M059J (cell line): ENCODE data around the gene ACP1. TPM values are rescaled to one million over a fixed set of nuclear protein-coding genes. Genes with fewer than 3 reads are reported as not detected.

Experiments used
- DNase-seq: peaks from one replicate; pipeline ENCODE4 v3.0.0-alpha.2; 2012; ENCODE audit warnings: low read depth
- total RNA-seq: library from RNA; depleted of rRNA; stranded (reverse); fragments of >200 nt; shearing (Covaris generic); gene quantifications from 2 replicates; pipeline ENCODE4 v1.2.3, GENCODE V29; 2014

ACP1 gene
- total RNA-seq, 1 experiment from 2014 or later: 125 TPM

DNA sequence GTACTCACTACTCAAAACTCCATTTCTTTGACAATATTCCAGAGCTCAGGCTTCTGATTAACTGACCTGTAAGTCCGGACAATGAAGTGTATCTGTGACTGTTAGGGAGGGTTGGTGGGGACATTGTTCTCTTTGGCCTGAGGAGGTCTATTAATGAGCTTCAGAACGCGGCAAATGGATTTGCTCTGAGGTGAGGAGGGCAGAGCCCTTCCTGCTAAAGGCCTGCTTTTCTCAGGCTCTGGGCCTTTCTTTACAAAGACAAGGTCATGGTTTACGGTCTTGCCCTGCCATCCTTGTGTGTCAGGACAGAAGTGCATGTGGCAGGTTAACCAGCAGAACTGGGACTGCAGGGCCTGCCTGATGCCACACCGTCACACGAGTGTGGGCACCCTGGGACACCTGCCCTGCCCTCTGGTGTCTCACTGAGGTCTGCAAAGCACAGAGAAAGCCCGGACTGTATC, 15.9 kb downstream of the ACP1 start:
- DNase-seq: no peak

GRCh38 chr2:281381-281780, 16.6 kb downstream of the ACP1 start:
- DNase-seq: no peak

- DNase-seq: no peak
Measured at GRCh38 chr2:282371-283263, 17.9 kb downstream of the ACP1 start.

GRCh38 chr2:283996-284794, 19.4 kb downstream of the ACP1 start:
- peak; percentile 18 for DNase-seq

- DNase-seq: no peak
Measured at GRCh38 chr2:284896-285492, 20.2 kb downstream of the ACP1 start.

DNA sequence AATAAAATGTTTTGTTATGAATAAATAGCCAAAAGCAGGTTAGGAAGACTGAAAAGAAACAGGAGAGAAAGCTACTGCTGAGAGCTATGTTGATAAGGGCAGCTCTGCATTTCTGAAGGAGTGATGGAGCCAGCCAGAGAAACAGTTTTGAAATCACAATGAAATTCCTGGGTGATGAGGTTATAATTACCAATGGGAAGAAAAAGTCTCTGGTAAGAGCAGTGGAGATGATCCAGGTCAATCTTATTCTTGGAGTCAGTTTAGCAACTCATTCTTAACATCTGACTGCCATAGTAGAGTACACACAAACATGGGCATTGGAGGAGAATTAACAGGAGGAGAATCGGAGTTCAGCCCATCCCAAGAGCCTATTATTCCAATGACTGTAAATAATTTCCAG, 20.8 kb downstream of the ACP1 start:
- DNase-seq: peak; percentile 38

DNA sequence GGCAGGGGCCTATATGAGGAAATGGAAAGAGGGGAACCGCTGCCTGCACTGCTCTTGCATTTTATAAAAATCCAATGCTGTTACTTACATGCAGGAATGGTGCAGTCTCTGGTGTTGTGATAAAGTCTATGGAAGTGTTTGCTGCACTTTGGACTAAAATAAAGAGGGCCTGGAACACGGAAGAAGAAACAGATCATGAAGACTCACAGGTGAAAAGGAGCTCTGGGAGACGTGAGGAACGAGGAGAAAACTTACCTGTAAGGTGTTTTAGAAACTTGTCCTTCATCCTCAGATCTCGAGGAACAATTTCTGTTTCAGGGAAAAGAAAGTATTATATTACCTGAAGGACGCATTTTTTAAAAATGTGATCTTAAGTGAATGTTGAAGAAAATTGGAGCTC, 21.3 kb downstream of the ACP1 start:
- no peak for DNase-seq

DNA sequence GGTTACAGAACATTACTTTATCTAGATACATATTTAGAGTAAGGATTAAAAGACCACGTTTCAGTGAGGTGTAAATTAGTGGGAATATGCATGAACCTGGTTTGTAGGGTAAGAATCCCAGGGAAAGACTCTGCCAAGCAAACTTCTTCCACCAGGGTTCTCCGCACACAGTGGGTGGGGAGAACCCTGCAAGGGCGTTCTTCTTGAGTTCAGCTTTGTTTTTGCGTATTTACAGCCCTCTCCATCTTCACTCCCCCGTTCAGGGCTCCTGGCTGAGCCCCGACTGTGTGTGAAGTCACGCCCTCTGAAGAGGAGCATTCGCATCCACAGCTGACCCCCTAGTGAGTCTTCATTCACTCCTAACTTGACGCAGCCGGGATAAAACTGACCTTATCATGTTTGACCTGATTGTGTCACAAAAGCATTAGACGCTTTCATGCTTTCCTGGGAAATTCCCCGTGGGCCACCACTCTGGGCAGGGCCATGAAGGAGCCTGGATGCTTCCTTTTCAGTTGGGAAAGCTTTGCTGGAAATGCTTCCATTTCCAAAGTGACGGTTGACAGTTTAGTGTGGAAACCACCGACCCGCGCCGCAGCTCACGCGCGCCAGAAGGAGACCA, 22.1 kb downstream of the ACP1 start:
- DNase-seq: no peak

DNA sequence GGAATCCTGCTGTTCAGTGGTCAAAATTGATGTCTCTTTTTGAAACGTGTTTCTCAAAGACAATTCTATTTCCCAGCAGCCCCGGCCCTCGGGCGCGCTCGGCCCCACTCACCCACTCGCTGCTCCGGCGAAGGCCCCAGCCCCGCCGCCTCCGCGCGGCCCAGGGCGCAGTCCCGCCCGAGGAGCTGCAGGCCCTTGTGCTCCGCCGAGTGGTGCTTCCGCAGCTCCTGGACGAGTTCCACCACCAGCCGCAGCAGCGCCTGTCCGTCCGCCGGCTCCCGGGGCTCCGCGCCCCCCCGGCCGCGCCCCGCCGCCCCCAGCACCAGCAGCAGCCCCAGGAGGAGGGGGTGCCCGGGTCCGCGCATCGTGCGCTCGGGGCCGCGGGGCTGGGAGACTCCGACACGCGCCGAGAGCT, 22.7 kb downstream of the ACP1 start:
- no peak for DNase-seq

DNA sequence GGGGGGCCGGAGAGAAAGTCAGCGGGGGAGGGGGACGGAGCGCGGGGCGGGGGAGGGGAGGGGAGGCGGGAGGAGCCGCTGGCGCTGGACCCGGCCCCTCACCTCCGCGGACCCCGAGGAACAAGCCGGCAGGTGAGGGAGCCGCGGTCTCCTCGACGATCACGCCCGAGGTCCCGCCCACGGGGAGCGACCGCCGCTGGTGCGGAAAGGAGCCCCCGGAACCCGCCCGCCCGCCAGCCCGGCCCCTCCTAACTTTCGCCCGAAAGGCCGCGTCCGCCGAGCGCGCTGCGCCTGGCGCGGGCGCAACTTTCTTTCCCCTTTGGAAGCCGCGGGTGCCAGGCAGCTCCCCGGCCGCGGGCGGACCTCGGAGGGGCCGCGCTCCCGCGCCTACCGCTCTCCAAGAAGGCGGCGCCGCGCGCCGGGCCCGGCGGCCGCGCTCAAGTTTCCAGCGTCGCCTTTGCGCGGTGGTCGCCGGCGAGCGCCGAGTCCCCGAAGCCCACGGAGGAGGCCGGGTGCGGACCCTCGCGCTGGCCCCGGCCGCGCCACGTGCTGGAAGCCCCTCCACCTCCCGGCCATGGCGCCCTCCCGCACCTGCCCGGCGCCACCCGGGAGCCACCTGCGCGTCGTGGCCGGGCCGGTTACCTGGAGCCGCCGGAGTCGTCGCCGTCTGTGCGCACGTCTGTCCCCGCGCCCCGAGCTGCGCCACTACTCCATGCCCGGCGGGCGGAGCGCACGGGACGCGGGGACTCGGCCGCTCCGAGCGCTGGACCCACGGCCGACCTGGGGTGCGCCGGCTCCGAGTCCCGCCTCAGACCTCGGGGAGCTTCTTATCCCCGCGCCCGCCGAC, 23.4 kb downstream of the ACP1 start, which contains the start of gene ALKAL2:
TSS of gene ALKAL2 (minus strand) at position 181 of the 847 bp plus-strand sequence. CDS start 256 bp downstream, outside the sequence.
- DNase-seq: no peak

DNA sequence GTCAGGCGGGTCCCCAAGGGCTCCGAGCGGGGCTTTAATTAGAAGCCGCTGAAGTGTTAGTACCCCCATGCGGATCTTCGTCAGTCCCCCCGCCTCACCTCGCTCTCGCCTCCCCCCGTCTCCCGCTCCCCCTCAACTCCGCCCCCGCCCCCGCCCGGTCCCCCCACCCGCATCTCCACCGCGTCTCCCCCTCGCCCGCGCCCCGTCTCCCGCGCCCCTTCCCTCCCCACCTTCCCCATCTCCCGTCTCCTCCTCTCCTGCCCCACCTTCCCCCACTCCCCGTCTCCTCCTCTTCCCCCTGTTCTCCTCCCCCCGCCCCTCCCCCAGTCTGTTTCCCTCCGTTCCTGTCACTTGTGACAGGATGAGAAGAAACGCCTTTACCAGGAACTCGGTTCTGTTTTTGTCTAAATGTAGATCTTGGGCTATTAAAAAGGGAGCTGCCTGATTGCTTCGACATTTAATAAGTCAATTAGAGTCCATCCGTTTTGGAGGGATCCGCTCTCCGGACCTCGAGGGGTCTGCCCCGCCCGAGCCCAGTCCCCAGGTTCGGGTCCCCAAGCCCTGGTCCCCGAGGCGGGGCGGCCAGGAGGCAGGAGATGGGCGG, 24.1 kb downstream of the ACP1 start:
- DNase-seq: no peak

- DNase-seq: peak; percentile 14
Measured at GRCh38 chr2:289362-290089, 24.8 kb downstream of the ACP1 start.

DNA sequence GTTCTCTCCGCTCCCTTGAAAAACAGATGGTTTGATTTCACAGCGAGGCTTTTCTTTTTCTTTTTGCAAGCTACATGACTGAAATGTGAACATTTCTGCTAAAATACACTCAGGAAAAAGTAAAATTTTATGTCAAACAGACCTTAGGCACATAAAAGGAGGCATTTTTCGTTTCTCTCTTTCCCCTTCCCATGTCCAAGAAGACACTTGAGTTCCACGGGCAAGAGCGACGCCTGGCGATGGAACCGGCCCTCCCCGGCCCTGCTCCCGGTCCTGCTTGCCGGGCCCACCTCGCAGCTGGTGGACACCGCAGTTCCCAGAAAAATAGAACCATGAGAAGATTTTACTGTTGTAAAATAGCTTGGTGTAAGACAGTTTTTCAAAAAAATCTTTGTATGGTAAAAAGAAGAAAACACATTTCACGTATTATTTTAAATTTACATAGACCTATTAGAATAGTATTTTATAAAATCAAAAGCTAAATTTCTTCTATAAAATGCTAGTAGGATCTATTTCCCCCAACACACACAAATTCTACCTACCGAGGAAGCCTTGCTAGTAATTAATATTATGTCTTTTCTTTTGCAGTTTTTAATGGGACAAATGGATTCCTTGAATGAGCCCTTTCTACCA, 25.5 kb downstream of the ACP1 start:
- DNase-seq: peak; percentile 65

DNA sequence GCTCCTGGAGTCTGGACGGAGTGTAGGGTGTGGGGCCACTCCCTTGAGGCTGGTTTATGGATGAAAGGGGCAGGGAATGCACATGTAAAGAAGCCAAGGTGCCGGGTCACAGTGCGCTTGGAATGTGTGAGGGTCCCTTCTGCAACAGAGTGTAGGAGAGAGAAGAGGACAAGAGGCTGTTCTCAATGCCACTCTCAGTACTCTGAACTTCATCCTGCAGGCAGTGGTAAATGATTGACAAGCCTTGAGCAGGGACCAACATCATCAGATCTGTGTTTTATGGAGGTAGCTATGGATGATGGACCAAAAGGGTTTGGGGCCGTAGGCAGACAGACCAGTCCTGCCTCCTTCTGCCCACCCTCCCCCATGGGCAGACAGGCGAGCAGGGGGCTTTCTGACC, 30.3 kb downstream of the ACP1 start:
- no peak for DNase-seq

DNA sequence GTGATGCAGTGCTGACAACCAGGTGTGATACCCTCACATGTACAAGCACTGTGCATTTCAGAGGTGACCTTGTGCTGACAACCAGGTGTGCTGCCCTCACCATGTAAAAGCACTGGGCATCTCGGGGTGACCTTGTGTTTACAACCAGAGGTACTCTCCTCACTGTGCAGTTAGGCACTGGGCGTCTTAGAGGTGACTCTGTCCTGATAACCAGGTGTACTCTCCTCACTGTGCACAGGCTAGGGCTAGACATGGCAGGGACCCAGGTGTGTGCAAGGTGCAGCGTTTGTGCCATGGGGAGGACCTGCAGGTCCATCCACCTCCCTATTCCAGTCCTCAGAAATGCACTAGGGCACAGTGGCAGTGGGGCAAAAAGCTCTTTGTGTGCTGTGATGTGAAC, 31.6 kb downstream of the ACP1 start:
- DNase-seq: no peak

GRCh38 chr2:305366-305765, 40.6 kb downstream of the ACP1 start:
- DNase-seq: no peak

DNA sequence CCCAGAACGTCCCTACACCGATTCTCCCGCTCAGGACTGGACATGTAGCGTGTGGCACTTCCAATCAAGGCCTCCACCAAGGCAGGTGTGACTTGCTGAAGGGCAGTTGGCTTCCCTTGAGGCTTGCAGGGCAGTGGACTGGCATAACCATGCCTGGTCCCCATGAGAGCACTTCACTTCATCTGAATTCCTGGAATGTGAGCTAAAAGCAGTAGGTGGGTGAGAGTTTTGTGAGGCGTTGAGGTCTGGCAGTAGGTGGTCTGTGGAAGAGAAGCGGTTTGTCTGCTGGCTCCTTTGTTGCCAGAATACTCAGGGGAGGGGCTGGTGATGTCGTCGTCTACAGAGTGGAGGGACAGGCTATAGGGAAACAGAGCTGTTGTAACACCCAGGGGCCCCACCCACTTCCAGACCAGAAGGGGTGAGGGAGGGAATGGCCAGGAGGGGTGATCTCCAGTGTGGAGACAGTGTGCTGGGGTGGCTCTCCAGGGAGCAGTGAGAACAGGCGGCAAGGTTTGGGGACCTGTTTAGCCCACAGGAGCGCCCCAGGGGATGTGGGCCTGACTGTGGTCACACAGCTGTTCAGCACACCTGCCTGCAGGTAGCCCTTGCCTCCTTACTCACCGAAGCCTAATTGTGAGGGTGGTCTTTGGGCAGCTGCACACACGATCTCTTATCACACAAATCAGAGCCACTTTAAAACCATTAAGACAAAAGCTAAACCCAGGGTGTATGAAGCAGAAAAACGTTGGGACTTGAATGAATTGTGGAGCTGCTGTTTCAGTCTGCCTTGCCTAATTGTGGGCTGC, 44.6 kb downstream of the ACP1 start:
- DNase-seq: no peak

DNA sequence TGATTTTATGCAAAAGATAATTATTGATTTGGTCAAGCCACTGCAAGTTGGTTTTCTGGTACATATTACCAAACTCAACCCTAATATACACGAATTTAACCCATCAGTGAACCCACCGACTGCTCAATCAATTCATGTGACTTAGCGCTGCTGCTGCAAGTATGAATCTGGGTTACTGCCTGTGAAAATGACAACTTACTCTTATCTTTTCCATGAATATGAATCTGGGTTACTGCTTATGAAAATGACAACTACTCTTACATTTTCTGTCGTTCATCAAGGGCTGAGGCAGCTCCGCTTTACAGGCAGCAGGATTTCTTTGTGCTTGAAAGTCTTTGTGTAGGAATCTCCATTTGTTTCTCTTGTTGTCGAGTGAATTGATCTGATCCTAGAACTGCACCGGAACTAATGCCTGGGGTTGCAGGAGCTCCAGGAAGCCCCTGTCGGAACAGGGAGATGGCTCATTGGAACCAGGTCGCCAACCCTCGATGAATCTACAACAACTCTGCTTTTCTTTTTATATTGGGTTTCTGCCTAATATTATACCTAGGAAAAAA, 45.3 kb downstream of the ACP1 start:
- DNase-seq: no peak
